ENCODE measurements around the gene C10orf105. TPM values are rescaled to one million over a fixed set of nuclear protein-coding genes. Genes with fewer than 3 reads are reported as not detected.

C10orf105 gene
- total RNA-seq, 1 donor from 2014 or later: not detected

GRCh38 chr10:71722849-71723248 is 3.3 kb upstream of the C10orf105 start:
- Mint-ChIP-seq H3K9me3 (ENCODE audit: unreplicated experiment) (peaks cover 2% of the 10 kb centered on the region), H3K27ac (ENCODE audit: unreplicated experiment) (peak overlapping the region; percentile 5), H3K27me3 (ENCODE audit: unreplicated experiment) (peaks cover 9% of the 10 kb centered on the region)

GRCh38 chr10:71721313-71721712 is 1.7 kb upstream of the C10orf105 start:
- Mint-ChIP-seq H3K27me3 (ENCODE audit: unreplicated experiment) (peaks cover 7% of the 10 kb centered on the region), H3K36me3 (ENCODE audit: unreplicated experiment) (peaks cover 10% of the 10 kb centered on the region), H3K4me3 (ENCODE audit: unreplicated experiment) (no peak overlapping the region), H3K9me3 (ENCODE audit: unreplicated experiment) (no peaks in the 10 kb centered on the region), H3K4me1 (ENCODE audit: low read depth, unreplicated experiment) (peaks cover 12% of the 10 kb centered on the region), H3K27ac (ENCODE audit: unreplicated experiment) (no peak overlapping the region)
- no peak for TF ChIP-seq CTCF (IDR thresholded peaks at IDR 0.05; ENCODE audit: partially characterized antibody, unreplicated experiment)
- no peak for DNase-seq

More at GRCh38 chr10:71722849-71723248, 3.3 kb upstream of the C10orf105 start:
- Mint-ChIP-seq H3K4me1 (ENCODE audit: low read depth, unreplicated experiment) (peaks cover 12% of the 10 kb centered on the region), H3K4me3 (ENCODE audit: unreplicated experiment) (peak overlapping the region; percentile 34), H3K36me3 (ENCODE audit: unreplicated experiment) (peaks cover 10% of the 10 kb centered on the region)
- no peak for DNase-seq
- TF ChIP-seq CTCF (IDR thresholded peaks at IDR 0.05; ENCODE audit: partially characterized antibody, unreplicated experiment): no peak

- TF ChIP-seq CTCF (IDR thresholded peaks at IDR 0.05; ENCODE audit: partially characterized antibody, unreplicated experiment): no peak
- Mint-ChIP-seq H3K9me3 (ENCODE audit: unreplicated experiment) (no peaks in the 10 kb centered on the region), H3K4me3 (ENCODE audit: unreplicated experiment) (no peak overlapping the region), H3K36me3 (ENCODE audit: unreplicated experiment) (peaks cover 10% of the 10 kb centered on the region), H3K4me1 (ENCODE audit: low read depth, unreplicated experiment) (peaks cover 6% of the 10 kb centered on the region), H3K27ac (ENCODE audit: unreplicated experiment) (no peak overlapping the region), H3K27me3 (ENCODE audit: unreplicated experiment) (peaks cover 7% of the 10 kb centered on the region)
- no peak for DNase-seq
These were observed 710 bp upstream of the C10orf105 start for GRCh38 chr10:71720288-71720687.

GRCh38 chr10:71719042-71719441 is 536 bp downstream of the C10orf105 start:
- Mint-ChIP-seq H3K27ac (ENCODE audit: unreplicated experiment) (no peak overlapping the region), H3K36me3 (ENCODE audit: unreplicated experiment) (peaks cover 10% of the 10 kb centered on the region), H3K4me3 (ENCODE audit: unreplicated experiment) (no peak overlapping the region), H3K4me1 (ENCODE audit: low read depth, unreplicated experiment) (peaks cover 6% of the 10 kb centered on the region), H3K9me3 (ENCODE audit: unreplicated experiment) (no peaks in the 10 kb centered on the region), H3K27me3 (ENCODE audit: unreplicated experiment) (peaks cover 7% of the 10 kb centered on the region)
- no peak for TF ChIP-seq CTCF (IDR thresholded peaks at IDR 0.05; ENCODE audit: partially characterized antibody, unreplicated experiment)
- DNase-seq: no peak

GRCh38 chr10:71718165-71718698 is 1.3 kb downstream of the C10orf105 start:
- no peak overlapping the region for H3K4me3 Mint-ChIP-seq (ENCODE audit: unreplicated experiment)
- no peaks in the 10 kb centered on the region for H3K9me3 Mint-ChIP-seq (ENCODE audit: unreplicated experiment)
- H3K36me3 Mint-ChIP-seq (ENCODE audit: unreplicated experiment): peaks cover 10% of the 10 kb centered on the region
- H3K27me3 Mint-ChIP-seq (ENCODE audit: unreplicated experiment): peaks cover 6% of the 10 kb centered on the region
- no peak overlapping the region for H3K27ac Mint-ChIP-seq (ENCODE audit: unreplicated experiment)
- no peak for DNase-seq
- peaks cover 7% of the 10 kb centered on the region for H3K4me1 Mint-ChIP-seq (ENCODE audit: low read depth, unreplicated experiment)
- TF ChIP-seq CTCF (IDR thresholded peaks at IDR 0.05; ENCODE audit: partially characterized antibody, unreplicated experiment): no peak
